ENCODE measurements around the gene NAV3.

The NAV3 gene, protein sequence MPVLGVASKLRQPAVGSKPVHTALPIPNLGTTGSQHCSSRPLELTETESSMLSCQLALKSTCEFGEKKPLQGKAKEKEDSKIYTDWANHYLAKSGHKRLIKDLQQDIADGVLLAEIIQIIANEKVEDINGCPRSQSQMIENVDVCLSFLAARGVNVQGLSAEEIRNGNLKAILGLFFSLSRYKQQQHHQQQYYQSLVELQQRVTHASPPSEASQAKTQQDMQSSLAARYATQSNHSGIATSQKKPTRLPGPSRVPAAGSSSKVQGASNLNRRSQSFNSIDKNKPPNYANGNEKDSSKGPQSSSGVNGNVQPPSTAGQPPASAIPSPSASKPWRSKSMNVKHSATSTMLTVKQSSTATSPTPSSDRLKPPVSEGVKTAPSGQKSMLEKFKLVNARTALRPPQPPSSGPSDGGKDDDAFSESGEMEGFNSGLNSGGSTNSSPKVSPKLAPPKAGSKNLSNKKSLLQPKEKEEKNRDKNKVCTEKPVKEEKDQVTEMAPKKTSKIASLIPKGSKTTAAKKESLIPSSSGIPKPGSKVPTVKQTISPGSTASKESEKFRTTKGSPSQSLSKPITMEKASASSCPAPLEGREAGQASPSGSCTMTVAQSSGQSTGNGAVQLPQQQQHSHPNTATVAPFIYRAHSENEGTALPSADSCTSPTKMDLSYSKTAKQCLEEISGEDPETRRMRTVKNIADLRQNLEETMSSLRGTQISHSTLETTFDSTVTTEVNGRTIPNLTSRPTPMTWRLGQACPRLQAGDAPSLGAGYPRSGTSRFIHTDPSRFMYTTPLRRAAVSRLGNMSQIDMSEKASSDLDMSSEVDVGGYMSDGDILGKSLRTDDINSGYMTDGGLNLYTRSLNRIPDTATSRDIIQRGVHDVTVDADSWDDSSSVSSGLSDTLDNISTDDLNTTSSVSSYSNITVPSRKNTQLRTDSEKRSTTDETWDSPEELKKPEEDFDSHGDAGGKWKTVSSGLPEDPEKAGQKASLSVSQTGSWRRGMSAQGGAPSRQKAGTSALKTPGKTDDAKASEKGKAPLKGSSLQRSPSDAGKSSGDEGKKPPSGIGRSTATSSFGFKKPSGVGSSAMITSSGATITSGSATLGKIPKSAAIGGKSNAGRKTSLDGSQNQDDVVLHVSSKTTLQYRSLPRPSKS (N-terminal part only)

DNA sequence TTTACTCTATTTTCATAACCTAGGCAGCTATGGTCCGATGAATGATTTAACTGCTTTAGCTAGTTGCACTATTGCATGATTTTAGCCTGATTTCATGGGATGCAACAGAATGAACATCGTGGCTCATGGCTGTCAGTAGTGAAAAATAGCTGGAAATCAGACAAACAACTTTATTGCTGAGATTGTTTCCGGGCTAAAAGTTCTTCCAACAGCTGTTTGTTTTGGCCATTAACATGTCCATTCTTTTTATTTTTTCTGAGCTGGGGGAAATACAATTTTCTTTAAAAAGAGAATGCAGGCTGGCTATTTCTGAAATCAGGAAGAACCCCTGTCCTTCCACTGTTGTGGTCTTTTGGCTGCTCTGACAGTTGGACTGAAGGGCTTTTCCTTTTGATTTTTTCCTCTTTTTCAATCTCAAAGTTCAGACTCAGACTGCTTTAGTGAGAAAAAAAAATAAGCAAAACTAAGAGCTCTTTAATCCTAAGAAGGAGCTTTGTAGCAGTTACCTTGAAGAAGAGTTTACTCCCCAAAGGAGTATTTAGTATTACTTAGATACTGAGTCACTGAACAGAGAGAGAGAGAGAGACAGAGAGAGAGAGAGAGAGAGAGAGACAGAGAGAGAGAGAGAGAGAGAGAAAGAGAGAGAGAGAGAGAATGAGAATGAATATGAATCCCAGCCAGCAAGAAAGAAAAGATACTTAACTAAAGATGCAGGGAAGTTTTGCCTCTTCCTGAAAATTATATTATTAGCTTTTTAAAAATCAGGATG is at the start of gene NAV3:
Gene NAV3, plus strand, starts transcription at position 312 of the 769 bp plus-strand sequence. CDS start 568 bp downstream, outside the sequence.
- no peak for DNase-seq

DNA sequence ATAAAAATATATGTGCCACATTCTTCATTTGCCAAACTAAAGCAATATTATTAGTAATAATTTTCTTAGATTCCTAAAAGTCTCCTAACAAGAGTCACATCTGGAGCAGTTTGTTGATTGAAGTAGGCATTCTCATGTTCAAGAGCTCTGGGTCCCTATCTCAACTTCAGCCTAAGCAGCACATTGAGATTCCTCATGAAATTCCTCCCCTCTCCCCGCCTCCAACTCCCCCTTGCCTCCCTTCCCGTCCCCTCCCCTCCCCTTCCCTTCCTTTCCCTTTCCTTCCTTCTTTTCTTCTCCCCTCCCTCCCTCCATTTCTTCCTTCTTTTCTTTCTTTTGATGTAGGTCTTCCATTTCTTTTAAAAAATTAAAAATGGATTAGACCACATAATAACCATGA is 48.7 kb upstream of the NAV3 start:
- no peak for DNase-seq

DNA sequence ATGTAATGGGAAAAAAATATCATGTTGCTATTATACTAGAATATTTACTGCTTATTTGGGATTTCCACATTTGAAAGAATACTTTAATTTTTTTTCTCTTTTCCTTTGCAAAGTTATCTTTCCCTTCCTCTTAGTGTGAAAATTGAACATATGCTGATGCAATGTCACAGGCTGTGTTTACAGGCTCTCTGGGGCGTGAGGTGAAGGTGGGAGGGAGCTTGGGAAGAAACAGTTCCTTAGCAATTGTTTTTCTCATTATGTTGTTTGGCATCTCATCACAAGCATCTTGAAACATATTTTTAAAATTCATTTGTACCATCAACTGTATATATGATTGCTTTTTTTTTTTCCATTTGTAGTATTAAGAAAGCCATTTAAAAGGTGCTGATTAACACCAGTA is 47.9 kb upstream of the NAV3 start:
- DNase-seq = no peak

DNA sequence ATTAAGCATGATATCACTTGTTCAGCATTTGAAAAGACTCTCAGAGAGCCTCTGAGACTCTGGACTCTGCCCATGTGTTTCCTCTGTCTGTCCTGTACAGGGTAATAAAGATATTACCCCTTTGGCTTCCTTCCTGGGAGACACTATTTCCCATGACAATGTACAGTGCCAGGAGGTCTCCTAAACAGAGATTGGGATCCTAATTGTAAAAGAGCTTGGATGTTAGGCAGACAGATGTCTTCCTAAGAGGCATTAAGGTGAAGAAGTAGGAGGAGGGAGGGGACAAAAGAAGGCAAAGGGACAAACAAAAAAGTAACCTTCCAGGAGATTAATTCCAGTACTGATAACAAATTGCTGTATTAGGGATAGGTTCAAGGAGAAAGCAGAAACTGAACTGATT is 45.5 kb upstream of the NAV3 start:
- DNase-seq = no peak

DNA sequence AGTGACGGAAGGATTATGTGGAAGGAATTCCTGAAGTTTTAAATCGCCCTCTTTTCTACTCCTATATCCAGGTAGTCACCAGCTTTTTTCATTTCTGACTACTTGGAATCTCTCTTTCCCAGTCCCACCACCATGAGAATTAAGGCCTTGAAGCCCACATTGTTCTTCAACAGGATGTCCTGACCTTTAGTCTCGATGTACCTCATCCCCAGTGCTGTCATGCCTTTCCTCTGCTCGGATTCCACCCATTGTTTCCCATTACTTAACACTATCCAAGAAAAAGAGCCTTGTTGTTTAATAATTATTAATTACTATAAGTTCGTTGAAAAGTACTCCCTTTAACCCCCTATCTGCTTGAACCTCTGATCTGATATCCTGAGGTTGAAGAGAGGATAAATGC is 44.0 kb upstream of the NAV3 start:
- no peak for DNase-seq

DNA sequence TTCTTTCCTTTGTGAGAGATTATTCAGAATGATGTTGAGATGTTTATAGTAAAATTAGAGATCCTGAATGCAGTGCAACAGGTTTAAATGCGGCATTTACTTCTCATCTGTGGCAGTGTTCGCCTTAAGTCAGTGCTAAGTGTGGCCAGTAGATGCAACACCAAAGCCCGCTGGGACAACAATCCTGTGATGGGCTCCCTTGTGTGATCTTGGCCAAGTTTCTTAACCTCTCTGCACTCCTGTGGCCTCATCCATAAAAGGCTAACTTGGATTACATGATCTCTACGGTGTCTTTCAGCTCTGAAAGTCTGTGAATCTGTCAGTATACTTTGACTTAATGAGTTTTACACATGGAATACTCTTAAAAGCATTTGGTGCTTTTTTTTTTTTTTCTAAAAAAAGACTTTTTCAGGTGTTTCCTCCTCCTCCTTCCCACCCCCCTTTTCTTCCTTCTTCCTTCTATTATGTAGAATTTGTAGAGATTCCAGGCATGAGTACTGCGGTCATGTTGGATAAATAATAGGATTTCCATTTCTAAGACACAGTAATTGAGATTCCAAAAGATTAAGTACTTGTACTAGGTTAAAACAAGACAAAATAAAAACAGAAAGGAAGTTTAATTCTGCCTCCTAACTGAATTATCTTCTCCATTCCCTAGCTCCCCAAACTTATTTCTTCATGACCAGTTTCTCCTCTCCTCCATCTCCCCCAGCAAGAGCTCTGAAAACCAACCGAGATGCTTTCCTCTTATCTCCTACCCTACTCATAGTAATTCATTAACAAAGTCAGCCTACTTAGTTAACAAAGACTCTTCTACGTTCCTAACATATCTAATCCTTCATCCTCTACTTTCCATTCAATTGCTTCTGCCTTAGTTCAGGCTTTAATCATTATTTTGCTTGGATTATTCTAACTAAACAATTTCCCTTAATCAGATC is 42.2 kb upstream of the NAV3 start:
- no peak for DNase-seq

DNA sequence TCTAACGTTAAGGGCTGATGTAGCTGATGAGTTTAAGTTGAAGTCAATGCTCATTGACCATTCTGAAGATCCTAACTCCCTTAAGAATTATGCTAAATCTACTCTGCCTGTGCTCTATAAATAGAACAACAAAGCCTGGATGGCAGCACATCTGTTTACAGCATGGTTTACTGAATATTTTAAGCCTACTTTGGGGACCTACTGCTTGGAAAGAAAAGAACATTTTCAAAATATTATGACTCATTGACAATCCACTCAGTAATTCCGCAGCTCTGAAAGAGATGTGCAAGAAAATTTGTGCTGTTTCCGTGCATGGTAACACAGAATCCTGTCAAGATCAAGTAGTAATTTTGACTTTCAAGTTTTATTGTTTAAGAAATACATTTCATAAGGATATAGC is 35.0 kb upstream of the NAV3 start:
- DNase-seq = no peak

DNA sequence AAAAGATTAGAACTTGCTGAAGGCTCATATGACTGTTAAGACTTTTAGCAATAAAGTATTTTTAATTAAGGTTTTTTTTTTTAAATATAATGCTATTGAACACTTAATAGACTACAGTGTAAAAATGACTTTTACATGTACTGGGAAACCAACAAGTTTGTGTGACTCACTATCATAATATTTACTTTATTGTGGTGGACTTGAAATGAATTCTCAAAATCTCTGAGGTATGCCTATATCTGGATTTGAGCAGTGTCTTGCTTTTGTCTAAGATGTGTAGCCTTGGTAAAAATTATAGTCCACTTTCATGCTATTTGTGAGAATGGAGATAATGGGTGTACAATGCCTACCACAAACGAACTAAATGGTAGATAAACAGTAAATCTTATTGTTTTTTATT is 33.9 kb upstream of the NAV3 start:
- no peak for DNase-seq

DNA sequence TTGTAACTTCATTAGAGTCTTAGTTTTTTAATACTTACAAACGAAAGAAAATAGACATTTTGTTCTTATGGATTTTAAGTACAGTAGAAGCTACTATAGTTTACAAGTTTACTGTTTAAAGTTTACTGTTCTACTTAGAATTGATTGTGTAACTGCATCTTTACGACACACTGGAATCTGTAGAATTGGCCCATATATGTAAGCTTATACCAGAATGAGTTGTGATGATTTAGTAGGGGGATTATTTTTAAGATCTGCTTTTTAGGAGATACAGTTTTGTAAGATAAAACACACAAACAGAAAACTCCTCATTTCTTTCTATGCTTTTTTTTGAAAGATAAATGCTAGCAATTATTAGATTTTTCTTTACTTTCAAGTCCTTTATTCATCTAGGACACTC is 30.2 kb upstream of the NAV3 start:
- no peak for DNase-seq

DNA sequence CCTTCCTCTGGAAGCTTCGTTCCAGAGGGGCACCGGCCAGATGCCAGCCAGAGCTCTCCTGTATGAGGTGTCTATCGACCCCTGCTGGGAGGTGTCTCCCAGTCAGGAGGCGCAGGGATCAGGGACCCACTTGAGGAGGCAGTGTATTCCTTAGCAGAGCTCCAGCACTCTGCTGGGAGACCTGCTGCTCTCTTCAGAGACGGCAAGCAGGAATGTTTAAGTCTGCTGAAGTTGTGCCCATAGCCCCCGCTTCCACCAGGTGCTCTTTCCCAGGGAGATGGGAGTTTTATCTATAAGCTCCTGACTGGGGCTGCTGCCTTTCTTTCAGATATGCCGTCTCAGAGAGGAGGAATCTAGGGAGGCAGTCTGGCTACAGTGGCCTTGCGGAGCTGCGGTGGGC is 22.2 kb upstream of the NAV3 start:
- no peak for DNase-seq

DNA sequence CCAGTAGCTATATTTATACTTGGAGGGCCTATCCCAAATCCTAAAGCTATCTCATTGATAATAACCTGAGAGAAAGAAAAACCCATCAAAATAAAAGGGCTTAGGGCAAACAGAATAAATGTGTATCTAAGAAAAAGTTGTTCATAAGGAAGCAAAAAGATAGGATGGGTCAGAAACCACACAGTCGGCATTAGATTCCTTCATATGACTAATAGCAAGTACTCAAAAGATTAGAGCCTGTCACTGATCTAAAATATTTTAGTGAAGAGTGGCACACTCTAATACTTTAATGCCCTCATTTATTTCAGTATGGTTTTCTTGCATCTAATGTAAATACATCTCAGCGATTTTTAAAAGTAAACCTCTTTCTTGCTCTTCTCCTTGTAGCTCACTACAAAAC is 17.1 kb upstream of the NAV3 start:
- DNase-seq = no peak

DNA sequence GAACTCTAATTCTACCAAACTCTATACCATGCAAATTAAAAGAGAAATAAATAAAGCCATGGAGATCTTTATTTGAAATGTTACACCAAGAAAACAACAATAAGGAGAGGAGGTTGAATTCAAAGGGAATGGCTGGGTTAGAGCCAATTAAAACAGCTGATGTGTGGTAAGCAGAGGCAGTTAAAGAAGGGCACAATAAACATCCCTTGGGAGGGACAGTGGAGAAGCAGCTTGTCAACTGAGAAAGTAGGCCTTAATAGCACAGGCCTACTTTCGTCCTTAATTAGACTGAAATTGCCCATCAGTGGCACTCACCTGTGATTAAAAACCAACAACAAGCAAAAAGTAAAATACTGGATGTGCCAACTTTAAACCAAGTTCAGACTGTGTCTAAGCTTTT is 16.3 kb upstream of the NAV3 start:
- no peak for DNase-seq

DNA sequence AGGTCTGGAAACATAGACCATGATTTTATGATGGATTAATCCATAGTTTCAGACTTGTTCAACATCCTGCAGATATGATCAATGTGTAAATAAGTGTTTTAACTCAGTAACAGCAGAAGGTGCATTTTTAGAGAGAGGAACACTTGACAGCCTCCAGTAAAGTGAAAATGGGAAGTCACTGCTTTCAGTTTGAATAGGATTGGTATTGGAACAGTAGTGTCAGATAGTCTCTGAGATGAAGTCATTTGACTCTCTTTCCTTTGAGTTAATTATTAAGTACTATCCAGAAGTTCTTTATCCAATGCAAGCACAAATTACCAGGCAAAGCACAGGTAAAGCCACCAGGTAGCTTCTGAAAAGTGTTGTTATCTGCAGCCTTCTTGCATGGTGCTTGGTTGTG is 14.5 kb upstream of the NAV3 start:
- no peak for DNase-seq

DNA sequence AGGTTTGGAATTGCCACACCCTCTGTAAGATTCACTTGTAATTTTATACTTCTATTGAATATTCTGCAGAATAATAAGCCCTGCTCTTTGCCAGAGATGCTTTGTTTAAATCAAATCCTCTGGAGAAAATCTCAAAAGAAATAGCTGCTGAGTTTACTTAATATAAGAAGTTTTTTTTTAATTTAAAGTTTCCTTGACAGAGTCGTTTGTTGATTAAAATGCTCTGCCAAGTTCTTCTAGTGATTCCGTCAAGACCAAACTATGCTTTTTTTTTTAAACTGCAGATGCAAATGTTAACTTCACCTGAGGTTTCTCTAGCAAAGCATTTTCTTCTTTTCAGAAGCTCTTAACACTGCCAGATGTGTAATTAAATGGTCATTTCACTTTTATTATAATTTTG is 13.4 kb upstream of the NAV3 start:
- no peak for DNase-seq

DNA sequence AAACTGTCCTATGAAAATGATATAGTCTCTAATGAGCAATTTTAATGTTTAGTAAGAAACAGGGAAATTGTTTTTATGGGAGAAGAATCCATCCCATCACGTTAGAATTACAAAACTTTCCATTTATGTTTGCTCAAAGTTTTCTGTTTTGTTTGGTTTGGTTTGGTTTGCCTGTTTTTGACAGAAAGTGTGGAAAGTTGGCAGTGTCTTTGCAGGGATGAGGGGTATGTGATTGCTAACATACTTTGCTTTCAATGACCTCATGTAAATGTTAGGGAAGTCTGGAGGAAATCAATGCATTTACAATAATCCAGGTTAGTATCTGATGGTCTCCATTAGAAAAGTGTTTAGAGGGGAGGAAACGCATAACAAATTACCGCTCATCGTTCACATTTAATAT is 12.3 kb upstream of the NAV3 start:
- DNase-seq = no peak

DNA sequence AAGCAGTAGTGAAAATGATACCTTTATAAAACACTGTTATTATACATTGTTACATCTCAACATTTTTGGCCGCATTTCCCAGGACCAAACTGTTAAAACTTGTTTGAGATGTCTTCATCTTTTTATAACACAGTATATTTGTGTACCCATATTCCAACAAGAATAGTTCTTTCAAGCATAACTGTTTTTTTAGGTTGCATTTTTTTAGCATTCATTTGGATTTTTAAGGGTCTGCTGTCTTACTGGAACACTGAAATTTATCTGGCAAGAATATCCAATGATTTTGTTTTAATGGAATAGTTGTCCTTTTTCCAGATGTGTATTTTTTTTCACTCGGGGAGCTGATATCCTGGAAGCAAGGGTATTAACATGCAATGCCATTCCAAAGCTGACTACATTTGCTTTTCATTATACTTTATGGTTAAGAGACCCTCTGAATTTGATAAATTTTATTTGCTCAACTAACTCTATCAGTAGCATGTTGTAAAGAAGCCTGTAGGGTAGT is 8.9 kb upstream of the NAV3 start:
- no peak for DNase-seq

DNA sequence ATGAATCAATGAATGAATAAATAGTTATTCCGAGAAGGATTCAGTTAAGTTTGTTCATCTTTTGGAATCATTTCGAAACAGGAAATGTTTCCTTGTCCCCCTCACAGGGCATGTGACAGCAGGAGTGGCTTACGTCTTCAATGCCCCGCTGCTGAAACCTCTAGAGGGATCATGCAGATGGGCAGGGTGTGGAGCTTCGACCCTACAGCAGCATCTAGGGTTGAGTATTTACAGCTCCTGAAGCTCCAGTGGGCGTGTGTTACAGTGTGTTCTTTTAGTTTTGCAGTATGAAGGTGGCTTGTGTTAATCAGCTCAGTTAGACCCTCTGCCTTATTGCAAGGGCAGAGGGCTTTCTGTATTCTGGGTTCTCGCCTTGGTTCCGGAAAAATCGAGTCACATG is 2.6 kb downstream of the NAV3 start:
- DNase-seq = no peak

DNA sequence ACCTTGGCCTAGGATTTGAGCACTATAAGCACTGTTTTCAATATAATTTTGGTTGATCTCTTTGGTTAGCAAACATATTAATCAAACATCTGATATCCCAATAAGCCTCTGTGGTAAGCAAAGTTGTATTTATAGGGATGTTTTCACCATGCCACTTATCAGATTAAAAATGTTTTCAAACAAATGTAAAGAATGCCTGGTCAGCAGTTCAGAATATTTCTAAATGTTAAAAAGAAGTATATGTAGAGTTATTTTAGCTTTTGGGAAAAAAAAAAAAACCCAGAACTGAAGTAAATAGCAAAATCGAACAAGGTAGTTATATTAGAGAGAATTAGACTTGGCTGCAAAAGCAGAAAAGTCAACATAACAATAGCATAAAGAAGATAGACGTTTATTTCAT is 3.9 kb downstream of the NAV3 start:
- no peak for DNase-seq

DNA sequence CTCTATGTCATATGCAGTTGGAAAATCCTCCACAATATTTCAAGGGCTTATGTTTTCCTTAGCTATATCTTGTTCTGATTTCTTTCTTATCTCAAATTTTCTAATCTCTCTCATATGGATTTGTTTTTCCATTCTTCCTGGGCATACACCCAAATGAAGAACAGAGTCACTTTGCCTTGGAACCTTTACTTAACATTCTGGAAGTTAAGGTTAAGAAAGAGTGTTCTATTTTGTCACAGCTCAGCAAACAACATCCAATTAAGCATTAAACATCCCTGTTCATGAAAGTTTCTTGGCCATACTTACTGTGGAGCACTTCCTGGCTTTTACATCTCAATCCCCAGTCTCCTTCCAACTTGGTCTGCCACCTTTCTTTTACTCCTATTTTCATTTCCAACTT is 5.3 kb downstream of the NAV3 start:
- DNase-seq = peak; percentile 39

DNA sequence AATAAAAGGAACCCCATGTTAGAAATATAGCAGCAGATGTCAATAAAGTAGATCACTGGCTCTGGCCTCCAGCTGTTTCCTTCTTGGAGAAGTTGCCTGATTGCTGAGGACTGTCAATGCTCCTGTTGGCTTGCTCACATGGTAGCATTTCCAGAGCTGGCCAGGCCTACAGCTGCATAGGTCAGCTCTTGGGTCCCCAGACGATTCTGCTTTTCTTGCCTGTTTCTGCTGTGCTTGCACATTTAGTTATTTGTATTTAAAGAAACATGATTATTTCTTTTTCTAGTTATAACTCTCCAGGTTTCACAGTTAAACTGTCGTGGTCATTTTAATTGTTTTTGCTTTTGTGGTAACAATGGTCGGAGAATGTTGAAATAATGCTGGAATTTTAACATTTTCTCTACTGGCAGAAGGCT is 7.2 kb downstream of the NAV3 start:
- no peak for DNase-seq

DNA sequence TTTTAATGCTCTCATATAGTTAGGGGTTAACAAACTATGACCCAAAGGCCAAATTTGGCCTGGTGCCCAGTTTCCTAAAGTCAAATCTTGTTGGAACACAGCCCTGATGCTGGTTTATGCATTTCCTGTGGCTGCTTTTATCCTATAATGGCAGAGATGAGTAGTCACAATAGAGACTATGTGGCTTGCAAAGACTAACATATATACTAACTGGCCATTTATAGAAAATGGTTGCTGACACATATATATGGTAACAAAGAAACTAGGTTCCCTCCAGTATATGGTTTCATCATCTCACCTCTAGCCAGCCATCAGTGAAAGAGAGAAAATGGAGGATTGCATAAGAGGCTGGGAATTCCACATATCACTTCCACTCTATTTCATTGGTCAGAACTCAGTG is 10.8 kb downstream of the NAV3 start:
- no peak for DNase-seq

DNA sequence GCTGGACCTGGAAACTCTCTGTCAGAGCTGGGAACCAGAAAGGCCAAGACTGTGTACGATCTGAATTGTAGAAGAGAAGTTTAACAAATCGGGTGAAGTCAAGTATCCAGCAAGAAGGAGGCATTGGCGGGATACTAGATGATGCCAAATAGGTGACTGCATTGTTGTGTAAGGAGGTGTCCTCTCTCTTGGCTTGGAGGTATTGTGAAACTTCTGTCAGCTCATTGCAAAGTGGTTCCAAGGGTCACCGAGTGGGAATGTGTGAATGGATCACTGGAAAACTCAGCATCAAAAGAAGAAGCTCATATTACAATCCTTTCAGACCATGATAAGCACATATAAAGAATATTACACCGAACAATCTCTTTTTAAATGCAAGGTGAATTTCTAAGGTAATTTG is 11.7 kb downstream of the NAV3 start:
- DNase-seq = no peak
